Measurements from ENCODE around the gene IGSF3.
"Not testable (repeated sequence)": the region's sequence is repeated elsewhere in the genome, so short reads cannot be mapped to it uniquely, and the experiment has no call there.

DNA sequence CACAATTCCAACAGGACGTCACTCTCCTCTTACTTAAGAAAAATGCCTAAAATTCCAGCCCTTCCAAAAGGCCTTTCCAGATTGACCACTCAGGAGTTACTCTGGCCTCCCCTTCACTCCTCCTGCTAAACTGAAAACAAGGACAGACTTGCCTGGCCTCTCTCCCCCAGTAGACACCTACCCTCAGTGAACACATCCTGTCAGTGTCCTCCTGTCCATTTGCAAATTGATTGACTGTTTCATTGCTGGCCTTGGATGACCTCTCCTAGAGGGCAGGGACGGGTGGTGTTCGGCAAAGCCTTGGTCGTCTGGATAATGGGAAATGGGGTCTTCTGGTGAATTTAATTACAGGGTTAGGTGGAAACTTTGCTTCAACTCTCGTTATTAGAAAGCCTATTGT, 8.9 kb downstream of the IGSF3 start:
- TF ChIP-seq POLR2A (IDR thresholded peaks at IDR 0.05): not testable (repeated sequence)
- TF ChIP-seq, protein P1, sequence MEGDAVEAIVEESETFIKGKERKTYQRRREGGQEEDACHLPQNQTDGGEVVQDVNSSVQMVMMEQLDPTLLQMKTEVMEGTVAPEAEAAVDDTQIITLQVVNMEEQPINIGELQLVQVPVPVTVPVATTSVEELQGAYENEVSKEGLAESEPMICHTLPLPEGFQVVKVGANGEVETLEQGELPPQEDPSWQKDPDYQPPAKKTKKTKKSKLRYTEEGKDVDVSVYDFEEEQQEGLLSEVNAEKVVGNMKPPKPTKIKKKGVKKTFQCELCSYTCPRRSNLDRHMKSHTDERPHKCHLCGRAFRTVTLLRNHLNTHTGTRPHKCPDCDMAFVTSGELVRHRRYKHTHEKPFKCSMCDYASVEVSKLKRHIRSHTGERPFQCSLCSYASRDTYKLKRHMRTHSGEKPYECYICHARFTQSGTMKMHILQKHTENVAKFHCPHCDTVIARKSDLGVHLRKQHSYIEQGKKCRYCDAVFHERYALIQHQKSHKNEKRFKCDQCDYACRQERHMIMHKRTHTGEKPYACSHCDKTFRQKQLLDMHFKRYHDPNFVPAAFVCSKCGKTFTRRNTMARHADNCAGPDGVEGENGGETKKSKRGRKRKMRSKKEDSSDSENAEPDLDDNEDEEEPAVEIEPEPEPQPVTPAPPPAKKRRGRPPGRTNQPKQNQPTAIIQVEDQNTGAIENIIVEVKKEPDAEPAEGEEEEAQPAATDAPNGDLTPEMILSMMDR (IDR thresholded peaks at IDR 0.05): not testable (repeated sequence)
